Endothelial cell of umbilical vein (primary cell): ENCODE results near the gene GPR87. TPM values are rescaled to one million over a fixed set of nuclear protein-coding genes. Genes with fewer than 3 reads are reported as not detected.

ENCODE experiments used
- BruUV-seq: library from RNA; stranded (reverse); fragments of 400-500 nt; replicated peaks from 2 replicates; lab custom pipeline; 2021; lab: Mats Ljungman, UMichigan
- CTCF ChIA-PET: fragments of 300-600, 350-600 bp; sonication (Branson Sonifier 250); formaldehyde crosslinking; loops from one replicate; lab custom pipeline; 2021; ENCODE audit warnings: antibody characterized with exemption, inconsistent platforms; lab: Charles Lee
- POLR2A ChIA-PET: fragments of 300-600, 350-600 bp; sonication (Branson Sonifier 250); formaldehyde crosslinking; loops from one replicate; lab custom pipeline; 2021; ENCODE audit warnings: antibody characterized with exemption, inconsistent platforms; lab: Charles Lee
- DNase-seq: peaks from one replicate; pipeline ENCODE4 v3.0.0-alpha.2; 2011; ENCODE audit warnings: low read depth, low spot score
- FAIRE-seq: peaks from 2 replicates; lab custom pipeline; 2011; peaks lifted over from hg19 to GRCh38; lab: Jason Lieb, UNC
- H2AFZ ChIP-seq: 2 replicates; pipeline ENCODE4 v1.6.0; 2012; ENCODE audit warnings: low read depth, low read length, control low read depth, inconsistent platforms
- H3K27ac ChIP-seq: 2 replicates; pipeline ENCODE4 v1.5.1; 2011; ENCODE audit warnings: low read depth, mild to moderate bottlenecking, control low read depth, low read length, moderate library complexity; ENCODE audit not compliant: insufficient read depth
- H3K27me3 ChIP-seq, 2 experiments: 2 replicates each; pipeline versions ENCODE4 v1.6.0 to v1.6.1; 2011; ENCODE audit warnings: low read length in 2 of 2, mixed read lengths in 1 of 2; ENCODE audit not compliant: control insufficient read depth in 2 of 2, insufficient read depth in 2 of 2
- H3K36me3 ChIP-seq, 2 experiments: 2 replicates in 1 of 2; 3 replicates in 1 of 2; pipeline ENCODE4 v1.5.1; 2011; ENCODE audit warnings: low read length in 2 of 2, mild to moderate bottlenecking in 1 of 2, moderate library complexity in 1 of 2; ENCODE audit not compliant: control insufficient read depth in 2 of 2, insufficient read depth in 2 of 2; ENCODE audit errors: extremely low read depth in 1 of 2
- H3K4me1 ChIP-seq: 3 replicates; pipeline ENCODE4 v1.5.1; 2011; ENCODE audit warnings: mild to moderate bottlenecking, low read length; ENCODE audit not compliant: control insufficient read depth, insufficient read depth; ENCODE audit errors: extremely low read depth
- H3K4me2 ChIP-seq: 2 replicates; pipeline ENCODE4 v1.6.1; 2011; ENCODE audit warnings: low read length, control low read depth, mixed read lengths; ENCODE audit not compliant: insufficient read depth
- H3K4me3 ChIP-seq, 3 experiments: fragments of 200-600 bp in 1 of 3; sonication (generic), shearing (Covaris generic) in 1 of 3; replicated peaks in 1 of 3; 2 replicates each; pipeline ENCODE4 v1.5.1; 2011 to 2016; ENCODE audit warnings: control low read depth in 3 of 3, low read length in 3 of 3, mild to moderate bottlenecking in 2 of 3, inconsistent platforms in 1 of 3, low read depth in 1 of 3, moderate library complexity in 1 of 3; ENCODE audit not compliant: insufficient read depth in 1 of 3
- H3K79me2 ChIP-seq: 2 replicates; pipeline ENCODE4 v1.6.0; 2012; ENCODE audit warnings: low read length, inconsistent platforms; ENCODE audit not compliant: control insufficient read depth, insufficient read depth
- H3K9ac ChIP-seq: replicated peaks from 2 replicates; pipeline ENCODE3; 2011; ENCODE audit warnings: low read length, control low read depth; ENCODE audit not compliant: insufficient read depth; ENCODE audit errors: extremely low read depth
- H3K9me1 ChIP-seq: replicated peaks from 3 replicates; pipeline ENCODE4 v1.6.0; 2011; ENCODE audit warnings: mild to moderate bottlenecking, low read length; ENCODE audit not compliant: control insufficient read depth, insufficient read depth; ENCODE audit errors: extremely low read depth
- H3K9me3 ChIP-seq: replicated peaks from 2 replicates; pipeline ENCODE4 v1.5.1; 2012; ENCODE audit warnings: low read length, inconsistent platforms; ENCODE audit not compliant: control insufficient read depth, insufficient read depth
- H4K20me1 ChIP-seq: replicated peaks from 2 replicates; pipeline ENCODE3; 2011; ENCODE audit warnings: mild to moderate bottlenecking, low read length; ENCODE audit not compliant: control insufficient read depth, insufficient read depth; ENCODE audit errors: extremely low read depth
- CTCF ChIP-seq, 2 donors: IDR thresholded peaks; 1 replicate in 1 of 2; 2 replicates in 1 of 2; pipeline ENCODE4 v1.5.1; 2011; ENCODE audit warnings: low read length in 2 of 2, mild to moderate bottlenecking in 2 of 2, moderate library complexity in 2 of 2, control low read depth in 1 of 2, inconsistent platforms in 1 of 2, low read depth in 1 of 2; ENCODE audit not compliant: insufficient read depth in 1 of 2; ENCODE audit errors: extremely low read depth in 1 of 2
- EZH2 ChIP-seq: IDR thresholded peaks from 2 replicates; pipeline ENCODE4 v1.6.1; 2012; ENCODE audit warnings: borderline replicate concordance, low read depth, mild to moderate bottlenecking, moderate library complexity, low read length, inconsistent platforms; ENCODE audit not compliant: severe bottlenecking
- FOS ChIP-seq: IDR thresholded peaks from 2 replicates; pipeline ENCODE4 v1.6.1; 2011; ENCODE audit warnings: mild to moderate bottlenecking, low read length, moderate library complexity, borderline replicate concordance; ENCODE audit not compliant: insufficient read depth
- GATA2 ChIP-seq: IDR thresholded peaks from 2 replicates; pipeline ENCODE4 v1.7.0; 2011; ENCODE audit warnings: low read depth, mild to moderate bottlenecking, moderate library complexity, mixed read lengths, low read length; ENCODE audit not compliant: insufficient read length, insufficient read depth
- JUN ChIP-seq: IDR thresholded peaks from 2 replicates; pipeline ENCODE4 v1.6.1; 2011; ENCODE audit warnings: borderline replicate concordance, low read depth; ENCODE audit not compliant: insufficient read length, insufficient read depth
- MAX ChIP-seq: IDR thresholded peaks from 2 replicates; pipeline ENCODE4 v1.6.1; 2011; ENCODE audit not compliant: insufficient read depth, insufficient read length
- MYC ChIP-seq: IDR thresholded peaks from one replicate; pipeline ENCODE4 v1.6.1; 2011; ENCODE audit warnings: mild to moderate bottlenecking, low read depth, low read length
- POLR2A ChIP-seq: IDR thresholded peaks from 2 replicates; pipeline ENCODE4 v1.6.1; 2012; ENCODE audit warnings: low read depth, mild to moderate bottlenecking, control low read depth, low read length
- POLR2AphosphoS5 ChIP-seq: IDR thresholded peaks from 2 replicates; pipeline ENCODE4 v1.6.1; 2012; ENCODE audit warnings: low read depth, mild to moderate bottlenecking, control low read depth, low read length, moderate library complexity; ENCODE audit not compliant: insufficient read depth
- dilution Hi-C: fragments of 300-500 bp; cut with MboI; formaldehyde crosslinking; loops from one replicate; pipeline ENCODE4 v1.15.0; 2019; ENCODE audit warnings: low sequenced_read_pairs; ENCODE audit not compliant: extremely low pct_ligation_motif_present
- intact Hi-C: fragments of 100-400 bp; cut with micrococcal nuclease; formaldehyde crosslinking; loops from one replicate; pipeline ENCODE4 v1.10.0; 2022
- polyA plus RNA-seq, 4 experiments: library from polyadenylated mRNA; depleted of rRNA in 3 of 4; stranded (reverse) in 3 of 4; unstranded in 1 of 4; fragments of >200 nt; gene quantifications; 2 replicates each; pipeline versions ENCODE4 v1.2.1 to v1.2.3, GENCODE V29; 2011 to 2012; ENCODE audit warnings: missing spikeins in 1 of 4
- total RNA-seq: library from RNA; stranded (reverse); gene quantifications from 2 replicates; pipeline ENCODE4 v1.2.3, GENCODE V29; 2021

Gene GPR87
- total and polyA plus RNA-seq, 2 donors (not counting 3 experiments of a cell fraction or from before 2014, with no cell fraction given): not detected

- H3K4me1 ChIP-seq: no peaks in the 10 kb centered on the region
- no peaks in the 10 kb centered on the region for H3K9me1 ChIP-seq
- dilution Hi-C loops: no loop called here
- H3K4me3 ChIP-seq: no peak overlapping the region
- no peaks in the 10 kb centered on the region for H4K20me1 ChIP-seq
- no TSS peak for BruUV-seq
- POLR2A ChIA-PET: no interaction called here
- no peak for TF ChIP-seq FOS
- no peak for TF ChIP-seq EZH2
- no peak for TF ChIP-seq CTCF (IDR thresholded peaks at IDR 0.05; ENCODE audit: extremely low read depth in 1 of 2, insufficient read depth in 1 of 2, low read depth in 1 of 2, low read length in 2 of 2)
- TF ChIP-seq GATA2: no peak
- no peaks in the 10 kb centered on the region for H3K79me2 ChIP-seq
- FAIRE-seq (no peak), DNase-seq (no peak)
- no peak overlapping the region for H3K9ac ChIP-seq
- no peak overlapping the region for H2AFZ ChIP-seq
- intact Hi-C loops: no loop called here
- no peaks in the 10 kb centered on the region for H3K9me3 ChIP-seq
- H3K27ac ChIP-seq: no peak overlapping the region
- peaks cover 4 to 6% of the 10 kb centered on the region in 2 experiments for H3K27me3 ChIP-seq
- CTCF ChIA-PET: no interaction called here
- no peaks in the 10 kb centered on the region for H3K36me3 ChIP-seq
- no peak overlapping the region for H3K4me2 ChIP-seq
These were observed 35.0 kb upstream of the GPR87 start for GRCh38 chr3:151351648-151352047.

GRCh38 chr3:151351219-151351618, 34.6 kb upstream of the GPR87 start:
- TF ChIP-seq MAX (no peak), POLR2A (no peak), JUN (no peak), MYC (no peak), FOS (no peak), POLR2AphosphoS5 (no peak), CTCF (IDR thresholded peaks at IDR 0.05; ENCODE audit: extremely low read depth in 1 of 2, insufficient read depth in 1 of 2, low read depth in 1 of 2, low read length in 2 of 2) (no peak), GATA2 (no peak), EZH2 (no peak)
- intact Hi-C loops (no loop called here), dilution Hi-C loops (no loop called here)
- no TSS peak for BruUV-seq
- POLR2A ChIA-PET: no interaction called here
- FAIRE-seq (no peak), DNase-seq (no peak)
- Histone ChIP-seq H3K9me1 (no peaks in the 10 kb centered on the region), H3K79me2 (no peaks in the 10 kb centered on the region), H3K4me1 (no peaks in the 10 kb centered on the region), H4K20me1 (no peaks in the 10 kb centered on the region), H3K27ac (no peak overlapping the region), H3K36me3 (no peaks in the 10 kb centered on the region), H3K4me3 (no peak overlapping the region), H3K9me3 (no peaks in the 10 kb centered on the region), H3K27me3 (peaks cover 4 to 8% of the 10 kb centered on the region in 2 experiments), H3K4me2 (no peak overlapping the region), H2AFZ (no peak overlapping the region), H3K9ac (no peak overlapping the region)
- CTCF ChIA-PET: no interaction called here
